Brain microvascular endothelial cell (primary cell): Measurements from ENCODE around the gene POLG.
A peak's percentile ranks its signal among the peaks of the same experiment; 100 is the strongest.

ENCODE experiments used
- DNase-seq: peaks from one replicate; pipeline ENCODE4 v3.0.0-alpha.2; 2020
- H3K27ac ChIP-seq: fragments of 250-450 bp; sonication (Bioruptor Pico); 2 replicates; pipeline ENCODE4 v1.5.1; 2020; ENCODE audit warnings: mild to moderate bottlenecking, moderate library complexity
- H3K27me3 ChIP-seq: fragments of 250-450 bp; sonication (Bioruptor Pico); replicated peaks from 2 replicates; pipeline ENCODE4 v1.5.1; 2020; ENCODE audit warnings: mild to moderate bottlenecking
- H3K36me3 ChIP-seq: fragments of 250-450 bp; sonication (Bioruptor Pico); replicated peaks from 2 replicates; pipeline ENCODE4 v1.5.1; 2020; ENCODE audit warnings: mild to moderate bottlenecking
- H3K4me3 ChIP-seq: 2 replicates; pipeline ENCODE4 v1.5.1; 2011; ENCODE audit warnings: low read depth, mild to moderate bottlenecking, control low read depth, low read length, moderate library complexity
- CTCF ChIP-seq: IDR thresholded peaks from 2 replicates; pipeline ENCODE4 v1.5.1; 2011; ENCODE audit warnings: low read depth, mild to moderate bottlenecking, moderate library complexity, low read length, control low read depth, inconsistent platforms; ENCODE audit errors: missing control alignments
- in situ Hi-C: cut with HindIII; loops from 2 replicates; pipeline ENCODE4 v1.10.0; 2017; ENCODE audit warnings: low sequenced_read_pairs, low pct_ligation_motif_present

POLG gene

DNA sequence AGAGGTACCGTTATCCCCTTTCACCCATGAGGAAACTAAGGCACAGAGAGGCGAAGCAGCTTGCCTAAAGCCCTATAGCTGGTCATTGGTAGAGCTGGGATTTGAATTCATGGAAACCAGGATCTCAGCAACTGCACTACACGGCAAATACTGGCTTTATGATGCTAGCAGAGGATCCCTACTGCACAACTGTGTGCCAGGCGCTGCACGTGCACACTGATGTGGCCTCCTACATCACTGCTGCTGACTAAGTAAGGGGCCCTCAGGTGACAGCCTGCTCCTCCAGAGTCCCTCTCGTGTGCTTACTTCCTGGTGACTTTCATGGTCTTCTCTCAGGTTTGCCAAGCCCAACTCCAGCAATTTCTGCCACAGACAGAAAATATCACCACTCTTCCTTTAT is 3.4 kb upstream of the POLG start:
- no peak overlapping the region for H3K27ac ChIP-seq
- peaks cover 6% of the 10 kb centered on the region for H3K36me3 ChIP-seq
- no peaks in the 10 kb centered on the region for H3K27me3 ChIP-seq
- H3K4me3 ChIP-seq = no peak overlapping the region
- TF ChIP-seq CTCF = no peak
- DNase-seq = no peak
- in situ Hi-C loops = no loop called here

DNA sequence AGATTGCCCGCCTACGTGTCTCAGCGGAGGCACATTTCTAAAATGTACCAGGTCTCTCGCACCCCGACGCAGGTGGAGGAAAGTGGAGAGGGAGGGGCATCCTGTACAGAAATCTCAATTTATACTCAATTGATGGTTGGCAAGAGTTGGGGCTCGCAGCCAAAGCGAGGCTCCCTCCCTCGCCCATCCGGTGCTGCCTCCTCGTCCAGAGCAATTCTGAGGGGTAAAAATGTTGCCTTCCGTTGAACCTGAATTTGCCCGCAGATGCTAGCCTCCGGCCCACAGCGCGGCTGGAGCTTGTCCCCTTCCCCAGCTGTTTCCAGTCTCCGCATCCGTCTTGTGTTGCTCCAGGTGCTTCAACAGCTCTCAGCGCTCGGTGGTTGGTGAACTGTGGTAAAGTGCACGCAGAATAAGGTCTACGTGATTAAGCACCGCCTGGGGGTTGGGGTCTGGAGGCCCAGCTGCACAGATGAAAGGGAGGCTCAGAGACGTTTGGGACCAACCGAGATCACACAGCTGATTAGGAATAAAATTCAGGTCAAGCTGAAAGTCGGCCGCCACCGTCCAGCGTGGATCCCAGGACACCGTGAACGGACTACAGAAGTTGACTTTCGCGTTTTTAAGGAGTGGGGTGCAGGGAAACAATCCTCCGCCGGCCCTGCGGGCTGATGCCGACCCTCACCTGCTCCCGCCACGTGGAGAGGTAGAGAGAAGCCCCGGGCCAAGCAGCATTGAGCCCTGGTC is 846 bp upstream of the POLG start:
- Histone ChIP-seq H3K27ac (no peak overlapping the region), H3K4me3 (peak overlapping the region; percentile 58), H3K36me3 (peaks cover 30% of the 10 kb centered on the region), H3K27me3 (no peaks in the 10 kb centered on the region)
- no peak for TF ChIP-seq CTCF
- peak; percentile 7 for DNase-seq
- in situ Hi-C loops = no loop called here

- Histone ChIP-seq H3K27ac (peak overlapping the region; percentile 97), H3K36me3 (peaks cover 44% of the 10 kb centered on the region)
These were observed 590 bp downstream of the POLG start for GRCh38 chr15:89333959-89334509.

GRCh38 chr15:89333011-89333860 is 1.4 kb downstream of the POLG start:
- no peak for TF ChIP-seq CTCF
- in situ Hi-C loops = no loop called here
- Histone ChIP-seq H3K27ac (no peak overlapping the region), H3K36me3 (peaks cover 52% of the 10 kb centered on the region), H3K27me3 (no peaks in the 10 kb centered on the region), H3K4me3 (peak overlapping the region; percentile 74)
- no peak for DNase-seq

More at GRCh38 chr15:89333959-89334509, 590 bp downstream of the POLG start:
- TF ChIP-seq CTCF = no peak
- in situ Hi-C loops = no loop called here
- DNase-seq = peak; percentile 4
- H3K4me3 ChIP-seq = peak overlapping the region; percentile 74
- H3K27me3 ChIP-seq = no peaks in the 10 kb centered on the region

- peak; percentile 68 for TF ChIP-seq CTCF
- no peaks in the 10 kb centered on the region for H3K27me3 ChIP-seq
- H3K27ac ChIP-seq = no peak overlapping the region
- DNase-seq = peak; percentile 14
- H3K36me3 ChIP-seq = peaks cover 60% of the 10 kb centered on the region
- in situ Hi-C loops = no loop called here
- H3K4me3 ChIP-seq = peak overlapping the region; percentile 22
These were observed 2.2 kb downstream of the POLG start for GRCh38 chr15:89332446-89332845.
